HG02973 (cell line): ENCODE measurements around the gene UCHL3.
"Not testable (repeated sequence)": the region's sequence is repeated elsewhere in the genome, so short reads cannot be mapped to it uniquely, and the experiment has no call there.

Experiments used
- ATAC-seq: cut with Tn5 transposase; IDR thresholded peaks from one replicate; pipeline ENCODE4 v1.9.1; 2021; ENCODE audit warnings: moderate library complexity; ENCODE audit not compliant: unreplicated experiment

UCHL3 gene

DNA sequence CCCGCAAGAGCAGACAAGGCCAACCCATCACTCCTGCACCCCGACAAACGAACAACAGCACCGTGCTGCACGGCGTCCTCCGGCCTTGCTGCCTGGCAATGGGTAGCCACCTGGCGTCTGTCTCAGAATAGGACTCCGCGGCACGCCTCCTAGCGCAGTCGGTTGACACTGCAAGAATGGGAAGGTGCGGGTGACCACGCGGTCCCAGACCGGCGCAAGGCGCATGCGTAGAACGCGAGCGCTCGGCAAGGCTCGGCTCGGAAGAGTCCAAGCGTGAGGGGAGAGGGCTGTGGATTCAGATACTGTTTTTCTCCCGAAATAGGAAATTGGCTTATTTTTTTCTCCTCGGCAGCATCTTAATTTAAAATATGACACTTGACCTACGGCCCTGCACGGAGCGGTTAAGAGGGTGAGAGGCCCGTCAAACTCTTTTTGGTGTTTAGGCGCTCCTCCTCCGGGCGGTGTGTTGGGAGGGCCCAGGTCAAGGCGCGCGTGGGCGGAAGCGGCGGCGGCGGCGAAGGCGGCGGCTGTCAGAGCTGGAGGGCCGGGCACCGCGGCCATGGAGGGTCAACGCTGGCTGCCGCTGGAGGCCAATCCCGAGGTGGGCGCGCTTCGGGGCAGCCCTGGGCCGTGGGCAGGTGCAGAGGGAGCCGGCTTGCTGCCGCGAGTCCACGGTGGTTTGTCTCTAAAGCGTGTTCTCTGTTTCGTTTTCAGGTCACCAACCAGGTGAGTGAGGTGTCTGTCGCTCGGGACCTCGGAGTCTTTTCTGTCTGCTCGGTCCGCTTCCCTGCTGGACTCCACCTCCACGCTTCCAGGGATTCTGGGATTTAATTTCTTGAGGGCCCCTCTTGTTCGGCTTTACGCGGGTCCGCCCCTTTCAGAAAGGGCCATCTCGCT lies at the start of gene UCHL3:
Gene UCHL3 (plus strand): TSS at position 530 of the 897 bp plus-strand sequence. CDS start 30 bp downstream, at position 560.
- peak; percentile 96 for ATAC-seq

DNA sequence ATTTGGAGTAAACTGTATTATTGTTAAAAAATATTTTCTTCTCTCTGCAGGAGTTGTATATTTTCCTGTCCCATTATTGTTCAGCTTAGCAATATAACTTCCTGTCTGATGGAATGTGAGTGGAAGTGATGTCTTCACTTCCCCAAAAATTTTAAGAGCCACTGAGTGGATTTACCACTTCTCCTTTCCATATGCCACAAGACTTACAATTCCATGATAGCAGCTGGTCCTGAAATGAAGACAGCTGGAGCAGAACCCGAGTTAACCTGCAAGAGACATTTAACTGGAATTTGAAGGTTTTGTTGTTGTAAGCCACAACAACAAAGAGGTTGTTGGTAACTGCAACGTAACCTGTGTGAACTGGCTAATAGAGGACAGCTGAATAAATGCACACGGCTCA lies 44.3 kb upstream of the UCHL3 start:
- no peak for ATAC-seq

DNA sequence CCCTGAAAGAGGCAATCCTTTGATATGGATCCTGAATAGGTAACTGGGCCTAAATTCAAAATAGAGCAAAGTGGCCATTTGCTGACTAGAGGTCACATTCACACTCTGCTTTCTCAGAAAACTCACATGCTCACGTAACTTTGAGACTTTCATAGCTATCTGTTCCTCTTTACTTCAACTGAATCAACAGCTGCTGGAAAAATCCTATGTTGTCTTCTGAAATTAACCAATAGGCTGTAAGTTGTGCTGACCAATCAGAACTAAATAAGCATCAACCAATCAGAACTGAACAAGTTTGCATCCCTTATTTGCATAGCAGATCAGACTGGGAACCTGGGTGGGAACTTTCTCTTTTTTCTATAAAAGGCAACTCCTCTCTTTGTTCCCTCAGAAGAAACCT lies 43.6 kb upstream of the UCHL3 start:
- ATAC-seq = no peak

DNA sequence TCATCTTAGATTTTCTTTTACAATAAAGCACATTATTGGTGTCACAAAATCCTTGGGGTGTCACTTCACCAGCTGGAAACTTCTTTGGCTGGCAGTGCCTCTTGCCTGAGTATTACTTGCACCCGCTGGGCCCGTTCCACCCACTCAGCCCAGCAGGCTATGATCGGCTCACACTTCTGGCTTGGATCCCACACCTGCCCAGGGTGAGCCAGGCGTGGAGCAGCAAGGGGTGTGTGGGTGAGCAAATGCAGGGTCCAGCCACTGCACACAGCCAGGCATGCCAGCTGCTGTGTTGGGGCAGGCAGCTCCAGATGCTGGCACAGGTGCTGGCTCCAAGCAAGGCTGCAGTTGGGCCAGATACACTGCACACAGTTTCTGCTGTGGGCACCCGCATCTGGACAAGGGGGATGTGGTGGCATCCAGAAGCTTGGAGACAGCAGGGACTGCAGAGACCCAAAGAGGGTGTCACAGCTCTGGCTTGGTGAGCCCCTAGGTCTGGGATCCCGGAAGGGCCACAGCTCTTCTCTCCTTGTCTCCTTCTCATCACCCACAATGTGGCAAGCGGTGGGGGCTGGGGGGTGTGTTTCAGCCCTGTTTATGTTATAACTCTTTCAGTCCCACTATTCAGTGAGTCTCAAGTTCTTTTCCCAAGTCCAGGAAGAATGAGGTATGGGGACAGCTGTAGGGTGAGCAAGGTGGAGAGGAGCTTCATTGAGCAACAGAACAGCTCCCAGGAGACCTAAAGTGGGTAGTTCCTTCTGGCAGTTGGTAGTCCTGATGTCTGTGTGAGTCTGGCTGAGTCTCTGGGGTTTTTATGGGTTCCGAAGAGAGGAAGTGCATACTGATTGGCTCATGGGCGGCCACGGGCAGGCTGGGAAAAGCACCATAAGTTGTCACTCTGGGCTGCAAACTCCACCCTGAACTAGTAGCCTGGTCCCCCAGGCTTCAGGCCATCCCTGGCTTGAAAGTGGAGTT lies 42.3 kb upstream of the UCHL3 start:
- no peak for ATAC-seq

DNA sequence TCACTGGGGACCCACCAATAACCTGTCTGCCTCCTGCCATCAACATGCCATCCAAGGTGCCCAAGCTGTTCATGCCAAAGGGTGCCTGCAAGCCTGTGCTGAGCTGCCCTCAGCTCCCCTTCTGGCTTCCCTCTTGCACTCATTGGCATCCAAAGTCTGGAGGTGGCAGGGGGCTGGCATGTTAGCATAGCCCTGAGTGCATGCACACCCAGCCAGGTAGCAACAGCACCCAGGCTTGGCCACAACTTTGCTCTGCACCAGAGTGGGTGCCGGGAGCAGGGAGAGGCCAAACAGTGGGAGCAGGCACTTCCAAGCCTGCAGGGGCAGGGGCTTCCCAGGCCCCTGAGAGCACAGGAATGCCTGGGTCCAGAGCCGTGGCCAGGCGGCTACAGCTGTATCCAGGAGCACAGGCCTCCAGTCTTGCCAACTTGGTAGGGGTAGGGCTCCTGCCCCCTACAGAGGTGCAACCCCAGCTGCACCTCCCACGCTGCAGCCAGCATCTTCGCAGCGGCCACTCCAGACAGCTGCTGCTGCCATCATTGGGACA lies 41.5 kb upstream of the UCHL3 start:
- no peak for ATAC-seq

- ATAC-seq = no peak
Measured at GRCh38 chr13:75511051-75511625, 38.5 kb upstream of the UCHL3 start.

- peak; percentile 91 for ATAC-seq
Measured at GRCh38 chr13:75512253-75512652, 37.3 kb upstream of the UCHL3 start.

GRCh38 chr13:75513271-75513670 lies 36.3 kb upstream of the UCHL3 start:
- no peak for ATAC-seq

DNA sequence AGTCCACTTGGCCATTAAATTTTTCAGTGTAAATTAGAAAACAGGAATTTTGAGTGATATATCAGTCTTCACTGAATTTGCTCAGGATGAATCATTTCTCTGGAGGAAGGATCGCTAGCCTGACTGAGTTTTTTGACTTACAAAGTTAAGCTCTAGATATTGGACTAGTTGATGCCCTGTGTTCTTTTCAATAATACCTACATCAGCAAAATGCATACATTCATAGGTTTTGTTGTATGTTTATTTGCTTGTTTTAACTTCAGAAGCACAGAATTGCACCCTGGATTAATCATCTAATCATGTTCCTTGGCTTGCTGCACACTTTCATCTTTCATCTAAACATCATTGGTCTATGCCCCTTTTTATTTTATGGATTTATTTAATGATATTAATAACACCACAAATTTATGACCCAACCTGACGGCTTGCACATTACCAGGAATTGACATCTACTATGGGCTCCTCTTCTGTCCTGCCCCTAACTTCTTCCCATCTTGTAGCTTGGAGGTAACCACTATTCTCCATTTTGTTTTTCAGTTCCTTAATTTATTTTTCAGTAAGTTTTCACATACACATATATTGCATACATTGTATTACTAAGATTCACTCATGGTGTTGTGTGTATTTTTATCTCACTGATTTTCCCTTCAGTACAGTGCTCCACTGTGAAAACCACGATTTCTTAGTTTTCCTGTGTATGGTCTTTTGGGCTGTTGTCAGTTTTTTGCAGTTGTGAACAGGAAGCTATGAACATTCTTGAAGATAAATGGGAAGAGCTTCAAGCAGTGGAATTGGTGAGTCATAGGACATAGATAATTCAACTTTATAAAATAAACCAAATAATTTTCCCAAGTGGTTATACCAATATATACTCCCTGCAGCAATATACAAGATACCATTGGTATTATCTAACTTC lies 35.3 kb upstream of the UCHL3 start:
- no peak for ATAC-seq

GRCh38 chr13:75518439-75519088 lies 31.0 kb upstream of the UCHL3 start:
- no peak for ATAC-seq

- no peak for ATAC-seq
Measured at GRCh38 chr13:75521956-75522355, 27.6 kb upstream of the UCHL3 start.

- peak; percentile 58 for ATAC-seq
Measured at GRCh38 chr13:75530549-75530961, 19.0 kb upstream of the UCHL3 start.

GRCh38 chr13:75533861-75534260 lies 15.7 kb upstream of the UCHL3 start:
- no peak for ATAC-seq

DNA sequence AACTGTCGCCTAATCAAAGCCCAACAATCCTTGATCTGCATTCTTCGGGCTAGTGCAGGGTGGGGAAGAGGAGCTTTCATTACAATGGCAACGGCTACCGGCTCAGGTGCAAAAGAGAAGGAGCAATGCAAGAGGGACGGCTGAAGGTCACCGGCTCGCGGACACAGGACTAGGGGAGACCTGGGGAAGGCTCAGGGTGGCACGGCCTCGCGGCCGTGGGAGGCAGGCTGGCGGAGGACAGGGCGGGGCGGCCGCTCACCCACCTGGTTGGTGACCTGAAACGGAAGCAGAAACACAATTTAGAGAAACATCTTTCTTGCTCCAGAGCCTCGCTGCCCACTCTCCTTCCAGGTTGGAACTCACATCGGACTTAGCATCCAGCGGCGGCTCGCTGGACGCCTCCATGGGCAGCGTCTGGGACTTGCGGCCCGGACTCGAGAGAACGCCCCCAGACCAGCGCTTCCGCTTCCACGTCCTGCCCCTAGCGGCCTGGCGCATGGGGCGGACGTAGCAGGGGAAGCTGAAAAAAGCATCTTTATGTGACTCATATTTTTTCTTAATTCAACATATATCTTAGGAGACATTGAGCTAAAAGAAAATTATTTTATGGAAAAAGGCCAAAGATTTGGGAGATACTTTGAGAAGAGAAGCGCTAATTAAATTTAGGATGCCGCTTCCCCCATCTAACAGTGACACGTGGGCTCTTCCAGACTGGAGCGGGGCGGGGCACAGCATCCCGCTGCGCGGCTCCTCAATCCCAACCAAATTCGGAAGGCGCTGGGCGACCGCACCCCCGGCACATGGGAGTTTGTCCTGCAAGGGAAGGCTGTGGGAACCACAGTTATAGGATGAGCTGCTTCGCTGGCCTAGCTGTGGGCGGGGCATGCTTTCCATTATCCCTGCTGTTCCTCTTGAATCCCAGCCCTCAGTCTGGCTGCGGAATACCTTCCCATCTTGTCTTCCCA lies 11.9 kb upstream of the UCHL3 start, which contains the start of gene COMMD6:
Gene COMMD6 (minus strand): TSS at position 441 of the 965 bp plus-strand sequence. CDS start 36 bp downstream, at position 405.
- peak; percentile 97 for ATAC-seq

DNA sequence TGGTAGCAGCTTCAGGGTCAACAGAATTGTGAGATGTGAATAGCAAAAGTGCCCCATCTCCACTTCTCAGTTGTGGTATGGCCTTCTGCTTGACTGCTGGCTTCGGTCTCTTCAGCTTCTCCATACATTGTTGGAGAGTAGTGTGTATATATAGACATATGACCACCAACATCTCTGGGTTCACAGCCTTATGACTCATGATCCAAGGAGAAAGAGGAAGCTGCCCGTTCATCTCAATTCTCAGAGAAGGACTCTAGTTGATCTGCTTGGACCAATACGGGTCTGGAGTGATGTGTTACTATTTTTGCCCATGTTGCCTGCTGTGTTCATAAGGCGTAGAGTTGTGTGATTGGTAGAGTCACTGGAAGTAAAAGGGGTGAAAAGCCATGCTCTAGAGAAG lies 8.3 kb upstream of the UCHL3 start:
- no peak for ATAC-seq

DNA sequence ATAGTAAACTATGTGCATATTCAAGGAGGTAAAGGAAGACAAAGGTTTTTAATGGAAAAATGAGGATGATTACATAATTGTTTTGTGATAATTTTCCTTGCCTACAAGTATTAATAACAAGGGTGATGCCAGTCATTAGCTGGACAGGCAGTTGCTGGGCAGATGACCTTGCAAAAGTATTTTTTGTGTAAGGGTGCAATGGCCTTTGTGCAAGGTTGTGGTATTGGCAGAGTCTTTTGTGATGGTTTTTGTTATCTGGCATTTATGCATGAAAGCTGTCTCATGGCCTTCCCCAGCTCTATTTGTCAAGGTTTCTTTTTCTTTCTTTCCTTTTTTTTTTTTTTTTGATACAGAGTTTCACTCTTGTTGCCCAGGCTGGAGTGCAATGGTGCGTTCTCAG lies 7.6 kb upstream of the UCHL3 start:
- ATAC-seq = no peak

- no peak for ATAC-seq
Measured at GRCh38 chr13:75544681-75545330, 4.8 kb upstream of the UCHL3 start.

- ATAC-seq = not testable (repeated sequence)
Measured at GRCh38 chr13:75545386-75545785, 4.2 kb upstream of the UCHL3 start.
